Hepatocyte (in vitro differentiated cells): ENCODE measurements around the gene ABCD3.

ENCODE experiments used
- CTCF ChIP-seq: fragments of 200-600 bp; sonication (generic); IDR thresholded peaks from 2 replicates; pipeline ENCODE4 v1.5.1; 2016; ENCODE audit warnings: antibody characterized with exemption, mild to moderate bottlenecking; ENCODE audit not compliant: poor library complexity
- EZH2 ChIP-seq: fragments of 200-600 bp; sonication (generic); IDR thresholded peaks from 2 replicates; pipeline ENCODE4 v1.6.1; 2016; ENCODE audit warnings: antibody characterized with exemption, mild to moderate bottlenecking, borderline replicate concordance
- EZH2phosphoT487 ChIP-seq: fragments of 200-600 bp; sonication (generic); IDR thresholded peaks from one replicate; pipeline ENCODE4 v1.6.1; 2018; ENCODE audit warnings: antibody characterized with exemption, mild to moderate bottlenecking, low read depth, moderate library complexity; ENCODE audit not compliant: unreplicated experiment, severe bottlenecking

GRCh38 chr1:94501935-94502334, 83.7 kb downstream of the ABCD3 start:
- TF ChIP-seq CTCF (no peak), EZH2phosphoT487 (no peak), EZH2 (no peak)
